HUES6 (cell line): Measurements from ENCODE around the gene ARF3.

ENCODE experiments used
- H3K27ac ChIP-seq: 2 replicates; pipeline ENCODE4 v1.7.0; 2013; ENCODE audit warnings: low read depth, mild to moderate bottlenecking, low read length, inconsistent platforms
- H3K27me3 ChIP-seq: 2 replicates; pipeline ENCODE4 v1.6.1; 2013; ENCODE audit warnings: low read length; ENCODE audit not compliant: control insufficient read depth, insufficient read depth
- H3K36me3 ChIP-seq: 2 replicates; pipeline ENCODE4 v1.6.1; 2013; ENCODE audit warnings: low read length; ENCODE audit not compliant: control insufficient read depth, insufficient read depth
- H3K4me1 ChIP-seq: 2 replicates; pipeline ENCODE4 v1.6.1; 2013; ENCODE audit warnings: low read length; ENCODE audit not compliant: control insufficient read depth, insufficient read depth
- H3K4me3 ChIP-seq: 2 replicates; pipeline ENCODE4 v1.5.1; 2013; ENCODE audit warnings: low read depth, low read length
- H3K9ac ChIP-seq: one replicate; pipeline ENCODE4 v1.6.1; 2013; ENCODE audit warnings: mild to moderate bottlenecking, low read length
- H3K9me3 ChIP-seq: 2 replicates; pipeline ENCODE4 v1.6.1; 2013; ENCODE audit warnings: low read depth, low read length; ENCODE audit not compliant: control insufficient read depth, insufficient read depth

The ARF3 gene

DNA sequence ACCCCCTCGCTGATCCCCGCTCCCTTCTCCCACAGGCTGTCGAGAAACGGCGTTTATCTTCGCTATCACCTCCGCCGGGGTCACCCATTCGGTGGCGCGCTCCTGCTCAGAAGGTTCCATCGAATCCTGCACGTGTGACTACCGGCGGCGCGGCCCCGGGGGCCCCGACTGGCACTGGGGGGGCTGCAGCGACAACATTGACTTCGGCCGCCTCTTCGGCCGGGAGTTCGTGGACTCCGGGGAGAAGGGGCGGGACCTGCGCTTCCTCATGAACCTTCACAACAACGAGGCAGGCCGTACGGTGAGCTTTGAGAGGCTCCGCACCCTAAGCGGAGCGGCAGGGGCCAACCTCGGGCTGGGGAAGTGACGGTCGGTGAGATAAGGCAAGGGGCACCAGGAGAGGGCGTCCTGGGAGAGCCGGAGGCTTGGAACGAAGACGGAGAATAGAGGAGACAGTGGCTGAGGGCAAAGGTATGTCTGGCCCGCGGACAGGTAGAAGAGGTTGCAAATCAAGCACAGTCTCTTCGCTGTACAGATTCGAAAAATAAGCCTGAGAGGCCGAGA, 23.2 kb upstream of the ARF3 start:
- H3K36me3 ChIP-seq = no peaks in the 10 kb centered on the region
- peaks cover 99% of the 10 kb centered on the region for H3K27me3 ChIP-seq
- H3K4me1 ChIP-seq = peaks cover 30% of the 10 kb centered on the region
- no peak overlapping the region for H3K27ac ChIP-seq
- H3K9me3 ChIP-seq = no peaks in the 10 kb centered on the region
- H3K9ac ChIP-seq = no peak overlapping the region
- peak overlapping the region; percentile 65 for H3K4me3 ChIP-seq

DNA sequence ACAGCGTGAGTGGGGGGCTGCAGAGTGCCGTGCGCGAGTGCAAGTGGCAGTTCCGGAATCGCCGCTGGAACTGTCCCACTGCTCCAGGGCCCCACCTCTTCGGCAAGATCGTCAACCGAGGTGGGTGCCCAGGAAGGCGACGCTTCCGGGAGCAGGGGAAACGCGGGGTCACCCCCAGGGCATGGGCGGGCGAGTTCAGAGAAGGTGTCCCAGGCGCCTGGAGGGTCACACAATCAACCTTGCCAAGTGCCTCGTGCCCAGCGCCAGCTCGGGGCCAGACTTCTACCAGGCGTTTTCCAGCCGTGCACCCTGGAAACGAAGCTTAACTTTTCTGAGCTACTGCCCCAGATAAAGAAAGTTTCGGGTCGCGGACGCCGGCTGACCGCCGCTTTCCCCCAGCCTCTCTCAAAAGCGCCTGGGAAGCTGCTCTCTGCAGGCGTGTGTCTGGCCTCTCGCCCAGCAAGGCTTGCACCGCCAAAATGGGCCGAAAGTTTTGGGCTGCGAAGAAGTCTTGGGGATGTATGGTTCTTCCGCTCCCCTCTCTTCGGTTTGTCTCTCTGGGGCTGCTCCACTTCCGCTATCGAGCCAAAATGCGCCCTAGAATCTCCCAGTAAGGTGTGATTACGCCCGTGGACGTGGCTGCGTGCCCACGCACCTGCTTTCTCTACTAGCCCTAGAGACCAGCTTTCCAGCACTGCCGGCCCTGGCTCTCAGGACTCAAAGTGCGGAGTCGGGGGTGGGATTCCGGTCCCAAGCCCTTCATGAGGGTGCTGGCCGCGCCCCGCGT, 22.5 kb upstream of the ARF3 start:
- no peaks in the 10 kb centered on the region for H3K36me3 ChIP-seq
- peaks cover 30% of the 10 kb centered on the region for H3K4me1 ChIP-seq
- peak overlapping the region; percentile 2 for H3K9ac ChIP-seq
- peaks cover 97% of the 10 kb centered on the region for H3K27me3 ChIP-seq
- H3K4me3 ChIP-seq = peak overlapping the region; percentile 65
- no peak overlapping the region for H3K27ac ChIP-seq
- no peaks in the 10 kb centered on the region for H3K9me3 ChIP-seq

DNA sequence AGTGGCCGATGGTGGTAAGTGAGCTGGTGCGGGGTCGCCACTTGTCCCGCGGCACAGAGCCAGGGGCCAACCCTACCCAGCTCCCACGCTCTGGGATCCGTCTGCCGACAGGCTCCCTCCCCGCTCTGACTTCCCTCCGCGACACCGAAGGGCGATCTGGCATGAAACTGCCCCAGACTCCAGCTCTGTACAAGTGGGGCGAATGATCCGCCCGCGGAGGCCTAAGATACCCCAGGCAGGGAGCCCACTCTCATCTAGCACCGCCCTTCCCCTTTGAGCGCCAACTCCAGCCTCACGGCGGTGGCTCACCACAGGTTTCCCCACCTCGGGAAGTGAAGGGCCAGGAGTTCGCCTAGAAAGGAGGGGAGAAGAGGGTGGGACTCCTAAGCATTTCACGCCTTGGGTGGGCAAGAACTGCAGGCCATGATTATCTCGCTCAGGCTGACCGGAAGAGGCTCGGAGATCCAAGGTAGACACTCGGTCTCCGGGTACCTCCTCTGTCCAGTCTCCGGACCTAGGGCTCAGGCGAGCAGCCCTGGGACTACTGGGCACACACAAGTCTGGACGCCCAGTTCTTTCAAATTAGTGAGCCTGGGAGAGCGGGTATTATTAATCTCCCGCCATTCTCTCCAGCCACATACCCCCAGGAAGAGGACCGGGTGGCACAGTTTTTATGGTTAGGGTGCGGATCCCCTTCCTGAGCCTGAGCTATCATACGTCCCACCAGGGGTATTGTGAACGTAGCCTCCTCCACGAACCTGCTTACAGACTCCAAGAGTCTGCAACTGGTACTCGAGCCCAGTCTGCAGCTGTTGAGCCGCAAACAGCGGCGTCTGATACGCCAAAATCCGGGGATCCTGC, 21.7 kb upstream of the ARF3 start:
- Histone ChIP-seq H3K27ac (no peak overlapping the region), H3K9ac (peak overlapping the region; percentile 2), H3K27me3 (peaks cover 97% of the 10 kb centered on the region)

DNA sequence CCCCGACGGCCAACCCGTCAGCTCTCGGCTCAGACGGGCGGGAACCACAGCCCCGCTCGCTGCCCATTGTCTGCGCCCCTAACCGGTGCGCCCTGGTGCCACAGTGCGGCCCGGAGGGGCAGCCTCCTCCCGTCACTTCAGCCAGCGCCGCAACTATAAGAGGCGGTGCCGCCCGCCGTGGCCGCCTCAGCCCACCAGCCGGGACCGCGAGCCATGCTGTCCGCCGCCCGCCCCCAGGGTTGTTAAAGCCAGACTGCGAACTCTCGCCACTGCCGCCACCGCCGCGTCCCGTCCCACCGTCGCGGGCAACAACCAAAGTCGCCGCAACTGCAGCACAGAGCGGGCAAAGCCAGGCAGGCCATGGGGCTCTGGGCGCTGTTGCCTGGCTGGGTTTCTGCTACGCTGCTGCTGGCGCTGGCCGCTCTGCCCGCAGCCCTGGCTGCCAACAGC, 21.0 kb upstream of the ARF3 start, which contains the start of gene WNT1:
Gene WNT1, plus strand, starts transcription at position 32 of the 450 bp plus-strand sequence. Its CDS starts 329 bp downstream, at position 361.
- Histone ChIP-seq H3K27ac (no peak within 1 kb of the TSS), H3K36me3 (no peaks in the 10 kb centered on the region), H3K4me3 (peak within 1 kb of the TSS; percentile 65), H3K27me3 (peaks cover 97% of the 10 kb centered on the region), H3K9ac (no peak within 1 kb of the TSS), H3K4me1 (peaks cover 30% of the 10 kb centered on the region), H3K9me3 (no peaks in the 10 kb centered on the region)

More for the DNA sequence above, 21.7 kb upstream of the ARF3 start:
- H3K36me3 ChIP-seq = no peaks in the 10 kb centered on the region
- H3K4me3 ChIP-seq = peak overlapping the region; percentile 65
- H3K9me3 ChIP-seq = no peaks in the 10 kb centered on the region
- peaks cover 30% of the 10 kb centered on the region for H3K4me1 ChIP-seq

DNA sequence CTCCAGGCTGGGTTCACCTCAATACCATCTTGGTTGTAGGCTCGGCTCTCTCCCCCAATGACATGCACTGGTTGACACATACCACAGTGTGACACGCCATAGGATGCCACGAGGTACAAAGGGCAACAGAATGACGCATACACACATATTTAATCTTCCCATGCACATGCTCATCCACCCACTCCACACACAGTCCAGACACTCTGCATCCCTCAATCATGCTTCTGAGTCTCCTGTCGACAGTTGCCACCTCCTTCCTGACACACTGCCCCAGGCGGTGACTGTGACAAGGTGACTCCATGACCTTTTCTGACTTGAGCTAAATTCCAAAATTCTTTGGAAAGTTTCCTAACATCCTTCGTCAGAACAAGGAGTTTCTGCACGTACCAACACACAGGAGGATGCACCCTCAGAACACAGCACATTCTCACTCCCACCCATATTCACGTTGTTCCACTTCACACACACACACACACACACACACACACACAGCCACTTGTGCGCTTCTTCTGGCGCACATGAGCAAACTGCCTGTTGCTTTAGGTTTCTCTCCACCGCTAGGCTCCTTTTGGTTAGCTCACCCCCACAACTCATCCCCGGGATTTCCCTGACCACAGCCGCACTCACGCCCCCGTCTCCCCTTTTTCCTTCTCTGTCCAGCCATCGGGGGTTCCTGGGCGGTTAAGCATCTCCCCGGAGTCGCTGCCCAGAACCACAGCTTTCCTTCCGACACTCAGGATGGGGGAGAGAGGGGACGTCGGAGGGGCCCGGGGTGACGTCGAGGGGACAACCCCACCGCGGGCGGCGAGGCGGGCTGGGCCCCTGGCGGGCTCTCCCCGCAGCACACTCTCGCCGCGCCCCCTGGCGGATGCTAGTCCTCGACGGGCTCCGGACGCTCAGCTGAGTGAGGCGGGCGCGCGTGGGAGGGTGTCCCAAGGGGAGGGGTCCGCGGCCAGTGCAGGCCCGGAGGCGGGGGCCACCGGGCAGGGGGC, 20.3 kb upstream of the ARF3 start:
- no peak overlapping the region for H3K9ac ChIP-seq
- no peaks in the 10 kb centered on the region for H3K36me3 ChIP-seq
- H3K4me1 ChIP-seq = peaks cover 30% of the 10 kb centered on the region
- no peak overlapping the region for H3K27ac ChIP-seq
- H3K4me3 ChIP-seq = peak overlapping the region; percentile 65; the same call in 1 of the 2 replicates
- H3K9me3 ChIP-seq = no peaks in the 10 kb centered on the region
- H3K27me3 ChIP-seq = peaks cover 99% of the 10 kb centered on the region

DNA sequence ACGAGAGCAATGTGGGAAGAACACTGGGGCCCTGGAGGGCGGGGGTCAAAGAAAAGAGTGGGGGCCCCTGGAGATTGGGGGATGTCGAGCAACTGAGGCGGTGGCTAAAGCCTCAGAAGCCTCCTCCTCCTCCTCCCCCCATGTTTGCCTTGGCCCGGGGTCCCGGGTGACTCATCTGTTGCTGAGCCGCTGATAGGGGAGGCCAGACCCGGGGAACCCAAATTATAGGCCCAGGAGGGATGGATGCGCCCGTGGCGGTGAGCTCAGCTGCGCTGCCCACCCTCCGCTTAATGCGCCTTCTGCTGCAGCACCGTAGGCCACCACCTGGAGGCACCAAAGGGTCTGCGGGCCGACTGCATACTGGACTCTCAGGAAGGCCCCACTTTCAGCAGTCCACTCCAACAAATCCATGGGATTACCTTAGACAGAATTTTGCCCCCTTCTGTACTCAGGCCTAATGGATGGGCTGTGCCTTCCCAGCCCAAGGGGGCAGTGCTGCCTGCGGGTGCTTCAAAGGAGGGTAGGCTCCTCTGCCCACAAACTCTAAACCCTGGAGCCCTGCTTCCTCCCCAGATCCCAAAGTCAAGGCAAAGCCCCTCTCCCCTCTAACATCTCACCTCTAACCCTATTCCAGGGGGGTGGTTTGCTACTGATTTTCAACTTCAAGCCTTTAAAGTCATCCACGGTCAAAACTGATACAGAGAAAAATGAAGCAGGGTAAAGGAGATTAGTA, 16.8 kb upstream of the ARF3 start:
- peaks cover 99% of the 10 kb centered on the region for H3K27me3 ChIP-seq

DNA sequence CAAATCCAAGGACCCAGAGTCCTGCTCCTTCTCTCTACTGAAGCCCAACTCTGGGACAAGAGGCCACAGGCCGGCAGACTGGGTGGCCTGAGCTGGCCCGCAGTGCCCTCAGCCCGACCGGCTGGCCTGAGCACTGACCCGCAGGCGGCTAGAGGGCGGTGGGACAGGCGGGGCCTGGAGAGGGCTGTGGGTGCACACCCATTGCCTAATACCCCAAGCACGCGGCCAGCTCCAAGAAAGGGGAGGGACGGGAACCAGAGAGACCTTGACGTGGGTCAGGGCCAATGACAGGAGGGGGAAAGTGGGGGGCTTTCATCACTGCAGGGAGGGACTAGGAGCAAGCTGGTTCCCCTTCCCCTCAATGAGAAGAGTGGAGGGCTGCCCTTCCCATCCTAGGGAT, 16.2 kb upstream of the ARF3 start:
- H3K27me3 ChIP-seq = peaks cover 99% of the 10 kb centered on the region

More for the DNA sequence above, 16.8 kb upstream of the ARF3 start:
- H3K4me1 ChIP-seq = peaks cover 35% of the 10 kb centered on the region
- H3K36me3 ChIP-seq = no peaks in the 10 kb centered on the region
- no peak overlapping the region for H3K9ac ChIP-seq
- H3K4me3 ChIP-seq = no peak overlapping the region
- H3K27ac ChIP-seq = no peak overlapping the region
- no peaks in the 10 kb centered on the region for H3K9me3 ChIP-seq

DNA sequence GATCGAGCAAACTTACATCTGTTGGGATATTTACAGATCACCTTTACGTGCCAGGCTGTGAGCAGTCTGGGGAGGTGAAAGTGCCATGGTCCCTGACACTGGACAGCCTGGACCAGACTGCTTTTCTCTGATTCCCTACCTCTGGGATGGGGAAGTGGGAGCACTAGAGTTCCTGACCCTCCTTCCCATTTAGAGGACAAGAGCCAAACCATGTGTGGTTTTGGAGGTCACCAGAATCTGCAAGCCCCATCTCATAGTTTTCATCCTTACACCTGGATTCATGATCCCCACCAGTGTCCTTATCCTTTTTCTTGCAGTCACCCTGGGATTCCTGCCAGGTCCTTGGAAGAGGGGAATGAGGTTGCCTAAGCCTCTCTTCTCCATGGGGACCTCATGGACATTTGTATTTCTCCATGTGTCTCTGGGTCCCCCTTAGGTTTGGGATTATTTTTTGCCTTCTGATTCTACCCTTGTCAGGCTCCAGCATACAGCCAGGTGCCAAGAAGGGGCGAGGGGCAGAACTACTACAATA, 15.7 kb upstream of the ARF3 start:
- Histone ChIP-seq H3K36me3 (no peaks in the 10 kb centered on the region), H3K27me3 (peaks cover 99% of the 10 kb centered on the region)

More for the DNA sequence above, 16.2 kb upstream of the ARF3 start:
- Histone ChIP-seq H3K36me3 (no peaks in the 10 kb centered on the region), H3K27ac (no peak overlapping the region), H3K9me3 (no peaks in the 10 kb centered on the region), H3K4me3 (no peak overlapping the region), H3K9ac (no peak overlapping the region), H3K4me1 (peaks cover 35% of the 10 kb centered on the region)

DNA sequence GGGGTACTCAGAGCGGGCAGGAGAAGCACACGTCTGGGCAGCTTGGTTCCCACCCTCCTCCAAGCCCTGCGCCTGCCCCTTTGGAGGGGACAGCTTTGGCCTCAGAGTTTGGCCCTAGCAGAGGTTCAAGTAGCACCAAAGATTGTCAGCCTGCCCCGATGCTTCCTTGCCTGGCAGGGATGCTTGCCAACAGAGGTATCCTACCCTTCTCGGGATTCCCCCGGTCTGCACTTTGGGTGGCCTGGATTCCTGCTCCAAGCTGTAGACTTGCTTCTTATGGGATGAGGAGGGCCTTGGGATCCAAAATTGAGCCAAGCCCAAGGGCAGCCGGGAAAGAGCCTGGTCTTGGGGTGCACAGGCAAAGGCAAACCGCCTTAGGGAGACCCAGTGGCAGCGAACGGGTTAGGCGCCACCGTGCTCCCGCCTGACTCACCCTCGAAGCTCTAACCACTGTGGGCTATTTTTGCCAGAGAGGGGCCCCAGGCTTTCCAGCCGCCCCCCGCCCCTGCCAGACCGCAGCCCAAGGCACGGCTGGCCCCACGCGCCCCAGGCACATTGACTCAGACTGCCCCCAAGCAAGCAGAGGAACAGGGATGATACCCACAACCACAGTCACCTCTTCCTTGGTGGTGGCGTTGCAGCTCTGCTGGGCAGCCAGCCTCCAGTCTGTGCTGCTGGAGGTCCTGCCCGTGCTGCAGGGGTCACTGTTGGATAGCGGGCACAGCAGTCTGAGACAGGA, 15.1 kb upstream of the ARF3 start:
- no peak overlapping the region for H3K9ac ChIP-seq
- no peaks in the 10 kb centered on the region for H3K36me3 ChIP-seq
- H3K4me1 ChIP-seq = peaks cover 43% of the 10 kb centered on the region
- peaks cover 94% of the 10 kb centered on the region for H3K27me3 ChIP-seq
- no peaks in the 10 kb centered on the region for H3K9me3 ChIP-seq
- no peak overlapping the region for H3K27ac ChIP-seq
- H3K4me3 ChIP-seq = peak overlapping the region; percentile 62

More for the DNA sequence above, 15.7 kb upstream of the ARF3 start:
- H3K4me3 ChIP-seq = no peak overlapping the region
- no peak overlapping the region for H3K9ac ChIP-seq
- H3K27ac ChIP-seq = no peak overlapping the region
- no peaks in the 10 kb centered on the region for H3K9me3 ChIP-seq
- H3K4me1 ChIP-seq = peaks cover 38% of the 10 kb centered on the region
